Upper lobe of left lung (tissue), 4 donors: Measurements from ENCODE around the gene XPC.

ENCODE experiments used
- CTCF ChIP-seq, 6 experiments: fragments of 450-650 bp in 4 of 6; fragments of 200-600 bp in 2 of 6; sonication (generic) in 2 of 6; IDR thresholded peaks; one replicate each; pipeline ENCODE4 v1.5.1; 2016 to 2019; ENCODE audit warnings: antibody characterized with exemption in 6 of 6
- POLR2A ChIP-seq, 4 donors: fragments of 450-650 bp; IDR thresholded peaks; one replicate each; pipeline ENCODE4 v1.5.1; 2016 to 2017; ENCODE audit warnings: antibody characterized with exemption in 4 of 4, mild to moderate bottlenecking in 2 of 4
- POLR2AphosphoS5 ChIP-seq, 2 donors: sonication (generic); formaldehyde crosslinking; IDR thresholded peaks; one replicate each; pipeline ENCODE4 v1.5.1; 2017; ENCODE audit warnings: antibody characterized with exemption in 2 of 2

- TF ChIP-seq CTCF (IDR thresholded peaks at IDR 0.05), result no peak
- TF ChIP-seq POLR2A (IDR thresholded peaks at IDR 0.05), result no peak
- no peak for TF ChIP-seq POLR2AphosphoS5 (IDR thresholded peaks at IDR 0.05)
Measured at GRCh38 chr3:14145236-14145635, 33.2 kb downstream of the XPC start.
